Fibroblast of lung (primary cell): ENCODE data around the gene BAZ2B. TPM values are rescaled to one million over a fixed set of nuclear protein-coding genes. Genes with fewer than 3 reads are reported as not detected.
A peak's percentile ranks its signal among the peaks of the same experiment; 100 is the strongest.

ENCODE experiments used
- DNase-seq, 2 donors: peaks; one replicate each; pipeline versions ENCODE4 v3.0.0 to v3.0.0-alpha.2; 2010; ENCODE audit warnings: low read depth in 2 of 2
- H2AFZ ChIP-seq: 2 replicates; pipeline ENCODE4 v1.5.1; 2012; ENCODE audit warnings: low read length, control low read depth, inconsistent platforms
- H3K27ac ChIP-seq: 2 replicates; pipeline ENCODE4 v1.5.1; 2011; ENCODE audit warnings: low read length, control low read depth; ENCODE audit not compliant: insufficient read depth
- H3K27me3 ChIP-seq: 2 replicates; pipeline ENCODE4 v1.5.1; 2011; ENCODE audit warnings: mild to moderate bottlenecking, low read length; ENCODE audit not compliant: control insufficient read depth, insufficient read depth
- H3K36me3 ChIP-seq: 2 replicates; pipeline ENCODE4 v1.5.1; 2011; ENCODE audit warnings: low read length; ENCODE audit not compliant: control insufficient read depth, insufficient read depth
- H3K4me1 ChIP-seq: 2 replicates; pipeline ENCODE4 v1.5.1; 2011; ENCODE audit warnings: low read length; ENCODE audit not compliant: control insufficient read depth, insufficient read depth; ENCODE audit errors: extremely low read depth
- H3K4me2 ChIP-seq: 2 replicates; pipeline ENCODE4 v1.5.1; 2011; ENCODE audit warnings: low read length, control low read depth; ENCODE audit not compliant: insufficient read depth; ENCODE audit errors: extremely low read depth
- H3K4me3 ChIP-seq, 4 experiments: fragments of 200-600 bp in 1 of 4; sonication (generic) in 1 of 4; replicated peaks in 1 of 4; 2 replicates each; pipeline ENCODE4 v1.5.1; 2011 to 2016; ENCODE audit warnings: low read length in 4 of 4, low read depth in 3 of 4, mild to moderate bottlenecking in 3 of 4, control low read depth in 2 of 4, inconsistent platforms in 1 of 4, mixed read lengths in 1 of 4; ENCODE audit not compliant: insufficient read depth in 1 of 4; ENCODE audit errors: control extremely low read depth in 1 of 4
- H3K79me2 ChIP-seq: 2 replicates; pipeline ENCODE4 v1.5.1; 2012; ENCODE audit warnings: mild to moderate bottlenecking, low read length, inconsistent platforms; ENCODE audit not compliant: control insufficient read depth, insufficient read depth
- H3K9ac ChIP-seq: 2 replicates; pipeline ENCODE4 v1.5.1; 2011; ENCODE audit warnings: mild to moderate bottlenecking, low read length, control low read depth; ENCODE audit not compliant: insufficient read depth
- H3K9me3 ChIP-seq: 2 replicates; pipeline ENCODE4 v1.5.1; 2012; ENCODE audit warnings: low read depth, low read length; ENCODE audit not compliant: control insufficient read depth, insufficient read depth
- H4K20me1 ChIP-seq: 2 replicates; pipeline ENCODE4 v1.5.1; 2011; ENCODE audit warnings: low read length; ENCODE audit not compliant: control insufficient read depth, insufficient read depth; ENCODE audit errors: extremely low read depth
- EZH2 ChIP-seq: IDR thresholded peaks from 2 replicates; pipeline ENCODE4 v1.5.1; 2012; ENCODE audit warnings: low read length, control low read depth, mild to moderate bottlenecking; ENCODE audit errors: missing control alignments
- polyA plus RNA-seq, 2 donors: library from polyadenylated mRNA; depleted of rRNA in 1 of 2; stranded (reverse) in 1 of 2; unstranded in 1 of 2; fragments of >200 nt; gene quantifications; 2 replicates each; pipeline ENCODE4 v1.2.1, GENCODE V29; 2011 to 2012; ENCODE audit warnings: missing spikeins in 1 of 2
- total RNA-seq: library from RNA; depleted of rRNA; stranded (reverse); fragments of >200 nt; gene quantifications from 2 replicates; pipeline ENCODE4 v1.2.1, GENCODE V29; 2014
- TF ChIP-seq, protein P1 (sequence below), 2 donors: IDR thresholded peaks in 1 of 2; conservative IDR thresholded peaks in 1 of 2; 1 replicate in 1 of 2; 2 replicates in 1 of 2; pipeline ENCODE4 v1.5.1; 2011 to 2012; ENCODE audit warnings: low read length in 2 of 2, control low read depth in 1 of 2, inconsistent platforms in 1 of 2, low read depth in 1 of 2, mild to moderate bottlenecking in 1 of 2

Gene BAZ2B
- total and polyA plus RNA-seq, 2 donors (not counting 1 experiment from before 2014, with no cell fraction given), result 28.0 to 61.8 TPM

- no peak overlapping the region for H3K4me2 ChIP-seq
- TF ChIP-seq, protein P1, sequence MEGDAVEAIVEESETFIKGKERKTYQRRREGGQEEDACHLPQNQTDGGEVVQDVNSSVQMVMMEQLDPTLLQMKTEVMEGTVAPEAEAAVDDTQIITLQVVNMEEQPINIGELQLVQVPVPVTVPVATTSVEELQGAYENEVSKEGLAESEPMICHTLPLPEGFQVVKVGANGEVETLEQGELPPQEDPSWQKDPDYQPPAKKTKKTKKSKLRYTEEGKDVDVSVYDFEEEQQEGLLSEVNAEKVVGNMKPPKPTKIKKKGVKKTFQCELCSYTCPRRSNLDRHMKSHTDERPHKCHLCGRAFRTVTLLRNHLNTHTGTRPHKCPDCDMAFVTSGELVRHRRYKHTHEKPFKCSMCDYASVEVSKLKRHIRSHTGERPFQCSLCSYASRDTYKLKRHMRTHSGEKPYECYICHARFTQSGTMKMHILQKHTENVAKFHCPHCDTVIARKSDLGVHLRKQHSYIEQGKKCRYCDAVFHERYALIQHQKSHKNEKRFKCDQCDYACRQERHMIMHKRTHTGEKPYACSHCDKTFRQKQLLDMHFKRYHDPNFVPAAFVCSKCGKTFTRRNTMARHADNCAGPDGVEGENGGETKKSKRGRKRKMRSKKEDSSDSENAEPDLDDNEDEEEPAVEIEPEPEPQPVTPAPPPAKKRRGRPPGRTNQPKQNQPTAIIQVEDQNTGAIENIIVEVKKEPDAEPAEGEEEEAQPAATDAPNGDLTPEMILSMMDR (conservative IDR thresholded peaks at IDR 0.05 in 1 of 2, IDR thresholded peaks at IDR 0.05 in 1 of 2; ENCODE audit: low read depth in 1 of 2, low read length in 2 of 2), result no peak
- TF ChIP-seq EZH2, result no peak
- H3K79me2 ChIP-seq, result no peaks in the 10 kb centered on the region
- H2AFZ ChIP-seq, result no peak overlapping the region
- no peaks in the 10 kb centered on the region for H3K9me3 ChIP-seq
- H4K20me1 ChIP-seq, result no peaks in the 10 kb centered on the region
- no peak overlapping the region for H3K27ac ChIP-seq
- H3K9ac ChIP-seq, result no peak overlapping the region
- H3K36me3 ChIP-seq, result no peaks in the 10 kb centered on the region
- no peak for DNase-seq
- H3K4me1 ChIP-seq, result no peaks in the 10 kb centered on the region
- no peaks in the 10 kb centered on the region for H3K27me3 ChIP-seq
- H3K4me3 ChIP-seq, result no peak overlapping the region
Observed at GRCh38 chr2:159460227-159460626, 156.1 kb downstream of the BAZ2B start.

GRCh38 chr2:159459279-159459678 is 157.1 kb downstream of the BAZ2B start:
- Histone ChIP-seq H3K4me1 (no peaks in the 10 kb centered on the region), H2AFZ (no peak overlapping the region), H3K4me3 (no peak overlapping the region), H3K79me2 (no peaks in the 10 kb centered on the region), H3K9me3 (no peaks in the 10 kb centered on the region), H3K4me2 (no peak overlapping the region), H4K20me1 (no peaks in the 10 kb centered on the region), H3K27me3 (no peaks in the 10 kb centered on the region), H3K27ac (no peak overlapping the region), H3K9ac (no peak overlapping the region), H3K36me3 (no peaks in the 10 kb centered on the region)
- no peak for TF ChIP-seq EZH2
- peak in 1 of 2 donors; percentile 34 for DNase-seq

DNA sequence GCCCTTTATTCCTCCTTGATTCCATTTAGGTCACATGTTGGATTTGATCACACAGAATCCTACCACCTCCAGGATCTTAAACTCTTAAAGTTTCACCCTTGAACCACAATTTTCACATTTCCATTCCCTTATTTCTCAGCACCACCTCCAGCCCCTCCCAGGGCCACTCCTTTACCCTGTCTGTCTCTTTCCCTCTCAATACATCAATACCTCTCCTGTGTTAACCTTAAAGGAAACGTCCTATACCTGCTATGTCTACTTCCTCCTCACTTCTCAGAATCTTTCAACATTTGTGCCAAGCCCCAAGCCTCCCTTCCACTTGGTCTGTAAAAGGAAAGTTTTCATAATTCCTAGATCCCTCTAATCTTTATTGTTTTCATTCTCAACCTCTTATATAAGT is 158.8 kb downstream of the BAZ2B start:
- no peaks in the 10 kb centered on the region for H3K36me3 ChIP-seq
- H3K4me3 ChIP-seq, result no peak overlapping the region
- no peak for TF ChIP-seq EZH2
- TF ChIP-seq, protein P1 (conservative IDR thresholded peaks at IDR 0.05 in 1 of 2, IDR thresholded peaks at IDR 0.05 in 1 of 2; ENCODE audit: low read depth in 1 of 2, low read length in 2 of 2), result no peak
- no peak overlapping the region for H2AFZ ChIP-seq
- H3K79me2 ChIP-seq, result no peaks in the 10 kb centered on the region
- DNase-seq, result no peak
- no peaks in the 10 kb centered on the region for H4K20me1 ChIP-seq
- no peak overlapping the region for H3K4me2 ChIP-seq
- no peak overlapping the region for H3K9ac ChIP-seq
- H3K4me1 ChIP-seq, result no peaks in the 10 kb centered on the region
- H3K27me3 ChIP-seq, result no peaks in the 10 kb centered on the region
- no peak overlapping the region for H3K27ac ChIP-seq
- H3K9me3 ChIP-seq, result no peaks in the 10 kb centered on the region
